Central memory CD4-positive, alpha-beta T cell (primary cell): ENCODE data around the gene LRRTM2.
"Not testable (repeated sequence)": the region's sequence is repeated elsewhere in the genome, so short reads cannot be mapped to it uniquely, and the experiment has no call there.

Experiments used
- DNase-seq: peaks from one replicate; pipeline ENCODE4 v3.0.0; 2022
- total RNA-seq, 3 experiments: gene quantifications; one replicate each; lab custom pipeline; 2026; lab: John Stamatoyannopoulos, UW

Gene LRRTM2, protein sequence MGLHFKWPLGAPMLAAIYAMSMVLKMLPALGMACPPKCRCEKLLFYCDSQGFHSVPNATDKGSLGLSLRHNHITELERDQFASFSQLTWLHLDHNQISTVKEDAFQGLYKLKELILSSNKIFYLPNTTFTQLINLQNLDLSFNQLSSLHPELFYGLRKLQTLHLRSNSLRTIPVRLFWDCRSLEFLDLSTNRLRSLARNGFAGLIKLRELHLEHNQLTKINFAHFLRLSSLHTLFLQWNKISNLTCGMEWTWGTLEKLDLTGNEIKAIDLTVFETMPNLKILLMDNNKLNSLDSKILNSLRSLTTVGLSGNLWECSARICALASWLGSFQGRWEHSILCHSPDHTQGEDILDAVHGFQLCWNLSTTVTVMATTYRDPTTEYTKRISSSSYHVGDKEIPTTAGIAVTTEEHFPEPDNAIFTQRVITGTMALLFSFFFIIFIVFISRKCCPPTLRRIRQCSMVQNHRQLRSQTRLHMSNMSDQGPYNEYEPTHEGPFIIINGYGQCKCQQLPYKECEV
- total RNA-seq, result 0 to 0.58 (median 0.07) reads per million in 3 experiments

DNA sequence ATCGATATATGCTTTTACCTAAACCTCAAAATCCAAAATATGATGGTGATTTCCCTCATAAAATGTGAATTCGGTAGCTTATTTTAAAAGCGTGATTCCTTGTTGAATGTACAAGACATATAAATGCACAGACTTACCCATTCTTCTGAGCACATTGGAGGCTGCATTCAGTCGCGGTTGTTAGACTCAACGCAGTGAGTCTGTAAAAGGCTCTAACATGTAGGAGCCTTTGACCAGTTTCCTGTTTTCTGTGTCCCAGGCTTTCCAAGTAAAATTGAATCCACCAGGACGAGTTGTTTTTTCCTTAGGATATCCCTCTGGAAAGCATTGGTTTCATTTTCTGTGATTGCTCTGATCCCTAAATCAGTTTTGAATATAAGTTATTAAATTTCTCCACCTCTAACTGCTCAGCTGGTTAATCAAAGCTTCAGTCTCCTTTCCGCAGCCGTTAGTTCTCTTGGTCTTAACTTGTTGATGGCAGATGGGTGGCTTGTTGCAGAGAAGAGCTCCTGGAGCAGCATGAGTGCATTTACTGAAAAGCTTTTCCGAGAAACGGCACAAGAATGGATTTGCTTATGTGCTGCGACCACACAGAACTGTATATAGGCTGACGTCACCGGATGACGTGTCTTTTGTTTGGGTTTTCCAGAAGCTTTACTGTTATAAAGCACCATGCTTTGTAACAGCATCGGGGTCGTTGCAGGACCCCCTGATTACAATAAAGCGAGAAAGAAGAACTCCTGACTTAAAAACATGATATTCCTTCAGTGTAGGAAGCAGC lies at the start of gene LRRTM2:
Gene LRRTM2 (minus strand): TSS at position 565 of the 781 bp plus-strand sequence. CDS start 424 bp downstream, at position 141.
- DNase-seq, result no peak

DNA sequence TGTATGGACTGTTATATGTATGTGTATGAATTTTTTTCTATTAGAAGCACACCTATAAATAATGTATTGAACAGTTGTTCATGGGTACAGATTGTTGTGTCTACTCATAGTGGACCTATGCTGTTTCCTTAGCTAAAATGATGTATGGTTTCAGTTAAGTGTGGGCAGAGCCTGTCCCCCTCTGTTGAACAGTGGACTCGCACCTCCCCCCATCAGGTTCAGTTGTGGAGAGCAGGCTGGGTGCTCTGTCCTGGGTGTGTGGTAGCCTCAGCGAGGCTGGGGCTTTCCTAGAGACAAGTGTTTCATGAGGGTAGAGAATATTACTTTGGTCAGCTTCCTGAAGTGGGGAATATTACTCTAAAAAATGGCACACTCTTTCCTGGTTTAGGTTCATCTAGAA lies 47.4 kb upstream of the LRRTM2 start:
- DNase-seq, result no peak

DNA sequence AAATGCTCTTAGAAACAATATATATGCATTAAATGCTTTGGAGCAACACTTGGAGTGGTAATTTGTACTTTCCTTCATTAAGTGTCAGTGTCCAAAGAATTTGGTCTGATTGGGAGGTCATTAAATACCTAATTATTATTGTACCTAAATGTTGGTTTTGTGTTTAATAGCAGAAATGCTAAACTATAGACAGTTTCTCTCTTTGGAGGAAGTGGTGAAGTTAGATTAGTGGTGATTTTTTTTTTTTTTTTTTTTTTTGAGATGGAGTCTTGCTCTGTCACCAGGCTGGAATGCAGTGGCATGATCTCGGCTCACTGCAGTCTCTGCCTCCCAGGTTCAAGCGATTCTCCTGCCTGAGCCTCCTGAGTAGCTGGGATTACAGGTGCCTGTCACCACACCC lies 46.2 kb upstream of the LRRTM2 start:
- DNase-seq, result not testable (repeated sequence)

DNA sequence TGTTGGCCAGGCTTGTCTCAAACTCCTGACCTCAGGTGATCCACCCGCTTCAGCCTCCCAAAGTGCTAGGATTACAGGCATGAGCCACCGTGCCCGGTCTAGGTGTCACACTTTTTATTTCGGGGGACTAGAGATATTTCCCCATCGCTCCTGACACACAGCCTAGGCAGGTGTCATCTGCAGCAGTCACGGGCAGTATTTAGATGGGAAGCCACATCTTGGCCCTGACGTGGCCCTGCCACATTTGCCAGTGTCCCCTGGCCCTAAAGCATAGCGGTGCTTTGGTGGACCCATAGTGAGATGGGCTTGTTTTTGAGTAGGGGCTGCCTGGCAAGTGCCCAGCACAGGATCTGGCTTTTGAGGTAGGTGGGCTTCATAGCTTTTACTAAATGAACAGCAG lies 45.0 kb upstream of the LRRTM2 start:
- no peak for DNase-seq

DNA sequence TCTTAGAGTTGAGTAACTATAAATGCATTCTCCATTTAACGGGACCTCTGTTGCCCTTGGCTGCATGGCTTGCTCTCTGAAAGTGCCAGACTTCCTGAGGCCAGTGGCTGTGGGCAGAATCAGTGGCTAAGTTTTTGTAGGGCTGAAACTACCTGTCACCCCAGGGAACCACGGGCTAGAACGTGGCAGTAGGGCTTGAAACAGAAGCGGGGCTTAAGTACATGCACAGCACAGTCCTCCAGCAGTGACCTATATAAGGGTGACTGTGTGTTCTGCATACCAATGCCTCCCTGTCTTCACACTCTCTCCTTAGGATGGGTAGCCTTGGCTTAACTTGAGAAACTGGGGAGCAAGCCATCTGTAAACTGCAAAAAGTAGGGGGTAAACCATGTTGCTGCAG lies 43.6 kb upstream of the LRRTM2 start:
- DNase-seq, result no peak

DNA sequence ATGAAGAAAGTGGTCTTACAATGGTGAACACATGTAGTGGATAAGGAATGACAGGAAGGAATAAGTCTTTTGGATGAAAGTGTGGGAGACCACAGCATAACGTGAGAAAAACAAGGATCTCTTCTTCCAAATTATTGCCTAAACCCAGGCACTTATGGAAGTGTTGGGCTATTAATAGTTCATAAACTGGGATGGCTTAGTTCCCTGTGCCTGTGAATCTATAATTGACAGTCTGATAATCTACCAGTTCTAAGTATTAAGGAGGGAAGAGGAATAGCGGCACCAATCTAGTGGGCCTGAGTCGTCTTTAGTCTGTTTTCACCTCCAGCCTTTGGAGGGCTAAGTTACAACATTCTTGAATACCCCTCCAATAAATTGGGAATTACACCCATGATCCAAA lies 39.2 kb upstream of the LRRTM2 start:
- DNase-seq, result no peak

DNA sequence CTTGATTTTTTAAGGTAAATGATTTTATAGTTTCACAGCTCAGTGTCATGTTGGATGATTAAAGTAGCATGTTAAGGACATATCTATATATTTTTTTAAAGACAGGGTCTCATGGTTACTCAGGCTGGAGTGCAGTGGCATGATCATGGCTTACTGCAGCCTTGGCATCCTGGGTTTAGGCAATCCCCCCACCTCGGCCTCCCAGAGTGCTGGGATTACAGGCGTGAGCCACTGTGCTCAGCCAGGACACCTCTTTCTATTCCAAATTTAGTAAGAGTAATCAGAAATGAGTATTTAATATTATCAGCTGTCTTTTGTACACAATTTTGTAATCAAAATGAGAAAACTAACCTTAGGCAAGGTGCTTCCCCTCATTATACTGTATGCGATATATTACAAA lies 38.6 kb upstream of the LRRTM2 start:
- no peak for DNase-seq

DNA sequence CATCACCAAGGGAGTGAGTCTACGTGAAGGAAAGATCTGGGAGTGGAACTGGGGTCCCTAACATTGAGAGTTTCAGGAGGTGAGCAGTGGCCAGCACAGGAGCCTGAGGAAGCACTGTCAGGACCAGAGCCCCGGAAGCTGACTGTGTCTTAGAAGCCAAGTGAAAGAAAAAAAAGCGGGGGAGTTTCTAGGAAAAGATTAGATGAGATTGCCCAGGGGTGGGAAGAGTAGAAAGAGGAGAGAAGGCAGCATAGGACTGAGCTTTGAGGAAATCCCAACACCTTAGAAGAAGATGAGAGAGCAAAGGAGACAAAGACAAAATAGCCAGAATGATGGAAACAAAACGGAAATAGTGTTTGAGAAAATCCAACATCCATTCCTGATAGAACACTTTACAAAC lies 37.0 kb upstream of the LRRTM2 start:
- no peak for DNase-seq

DNA sequence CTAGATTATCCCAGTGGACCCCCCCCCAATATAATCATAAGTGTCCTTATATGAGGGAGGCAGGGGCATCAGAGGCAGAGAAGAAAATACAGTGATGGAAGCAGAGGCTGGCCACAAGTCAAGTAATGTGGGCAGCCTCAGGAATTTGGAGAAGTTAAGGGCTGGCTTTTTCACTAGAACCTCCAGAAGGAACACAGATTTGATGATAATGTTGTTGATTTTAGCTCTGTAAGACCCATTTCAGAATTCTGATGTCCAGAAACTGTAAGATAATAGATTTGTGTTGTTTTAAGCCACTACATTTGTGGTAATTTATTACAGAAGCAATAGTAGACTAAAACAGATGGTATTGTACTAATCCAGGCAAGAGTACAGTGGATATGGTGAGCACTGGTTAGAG lies 36.3 kb upstream of the LRRTM2 start:
- no peak for DNase-seq

DNA sequence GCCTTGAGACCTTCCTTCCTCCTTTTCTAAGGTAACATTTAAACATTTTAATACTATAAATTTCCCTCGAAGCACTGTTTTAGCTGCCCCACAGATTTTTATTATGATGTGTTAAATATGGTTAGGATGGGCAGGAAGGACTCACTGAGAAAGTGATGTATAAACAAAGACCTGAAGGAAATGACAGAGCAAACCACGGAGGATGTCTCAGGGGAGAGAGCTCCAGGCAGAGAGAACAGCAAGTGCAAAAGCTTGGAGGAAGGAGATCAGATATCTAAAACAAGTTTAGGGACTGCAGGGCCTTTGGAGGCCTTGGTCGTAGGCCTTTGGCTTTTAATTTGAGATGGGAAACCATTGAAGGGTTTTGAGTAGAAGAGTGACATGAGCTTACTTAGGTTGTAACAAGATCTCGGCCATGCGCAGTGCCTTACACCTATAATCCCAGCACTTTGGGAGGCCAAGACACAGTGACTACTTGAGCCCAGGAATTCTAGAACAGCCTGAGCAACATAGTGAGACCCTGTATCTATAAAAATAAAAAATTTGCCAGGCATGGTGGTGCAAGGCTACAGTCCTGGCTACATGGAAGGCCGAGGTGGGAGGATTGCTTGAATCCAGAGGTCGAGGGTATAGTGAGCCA lies 35.5 kb upstream of the LRRTM2 start:
- DNase-seq, result no peak

DNA sequence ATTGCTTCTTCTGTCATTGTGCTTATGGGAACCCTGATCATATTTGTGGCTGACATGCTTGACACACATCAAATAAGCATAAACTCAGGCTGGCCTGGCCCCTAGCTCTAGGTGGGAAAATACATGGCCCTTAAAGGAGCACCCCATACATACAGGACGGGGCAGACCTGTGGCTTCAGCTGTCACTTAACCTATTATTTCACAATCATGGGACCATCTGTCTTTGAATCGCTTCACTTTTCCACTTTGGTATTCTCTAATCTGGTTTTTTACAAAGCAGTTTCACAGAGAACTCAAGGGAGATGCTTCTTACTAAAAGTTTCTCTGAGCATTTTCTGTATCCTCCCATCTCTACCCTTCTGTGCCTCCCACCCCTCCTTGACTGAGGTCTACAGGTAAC lies 34.6 kb upstream of the LRRTM2 start:
- DNase-seq, result no peak

DNA sequence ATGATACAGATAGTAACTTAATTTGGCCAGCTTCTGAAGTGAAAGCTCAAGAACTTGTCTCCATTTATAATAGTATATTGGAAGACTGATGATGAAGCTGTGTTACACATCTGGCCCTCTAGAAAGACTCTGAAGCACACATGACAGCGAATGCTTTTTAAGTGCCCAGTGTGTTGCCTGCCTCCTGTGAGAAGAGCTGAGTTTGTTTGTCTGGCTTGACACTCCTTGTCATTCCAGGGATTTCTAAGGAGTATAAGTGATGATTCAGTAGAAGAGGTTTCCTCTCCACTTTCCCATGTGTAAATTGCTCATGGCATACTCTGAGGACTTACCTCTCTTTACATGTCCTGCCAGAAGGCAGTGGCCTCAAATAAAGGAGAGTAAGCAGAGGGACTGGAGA lies 30.4 kb upstream of the LRRTM2 start:
- no peak for DNase-seq

DNA sequence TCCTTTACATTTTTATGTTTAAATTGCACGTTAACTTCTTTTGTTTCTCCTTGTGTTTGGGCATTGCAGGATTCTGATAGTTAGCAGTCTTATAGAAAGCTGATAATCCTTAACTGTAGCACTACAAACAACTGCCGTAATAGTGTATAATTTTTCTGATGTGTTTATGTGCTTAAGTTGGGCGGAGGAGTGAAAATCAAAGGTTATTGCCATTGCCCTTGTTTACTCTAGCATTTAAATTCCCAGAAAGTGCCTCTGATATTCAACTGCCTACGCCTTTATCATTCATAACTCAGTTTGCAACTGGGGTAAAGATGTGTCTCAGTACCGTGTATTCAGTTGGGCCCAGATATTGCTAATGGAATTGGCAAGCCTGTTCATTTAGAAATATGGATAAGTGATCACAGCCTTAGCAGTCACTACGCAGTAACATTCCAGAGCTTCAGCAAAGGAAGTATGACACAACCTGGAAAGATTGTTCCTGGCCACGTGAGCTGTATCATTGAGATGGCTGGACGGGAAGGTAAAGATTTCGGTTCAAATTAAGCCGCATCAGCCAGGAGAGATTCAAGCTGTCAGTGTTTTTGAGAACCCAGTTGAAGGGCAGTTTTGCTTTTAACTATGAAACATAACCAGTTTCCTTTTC lies 28.1 kb upstream of the LRRTM2 start:
- DNase-seq, result no peak

DNA sequence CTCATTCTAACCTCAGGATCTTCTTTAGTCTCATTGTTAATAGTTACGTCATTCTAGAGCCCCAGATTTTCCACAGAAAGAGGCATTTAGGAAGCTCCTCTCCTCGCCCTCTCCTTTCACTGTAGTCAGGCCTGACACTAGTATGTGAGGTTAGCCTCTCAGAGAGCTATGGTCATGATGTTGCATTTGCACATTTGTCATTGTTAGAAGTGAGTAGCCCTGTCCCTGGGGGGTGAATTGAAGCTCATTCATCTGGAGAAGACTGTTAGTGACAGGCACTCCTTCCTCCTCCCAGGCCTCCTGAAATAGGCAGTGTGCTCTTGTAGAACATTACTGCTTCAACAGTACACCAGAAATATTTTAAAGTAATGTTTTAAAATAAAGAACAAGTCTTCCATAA lies 26.6 kb upstream of the LRRTM2 start:
- DNase-seq, result no peak

DNA sequence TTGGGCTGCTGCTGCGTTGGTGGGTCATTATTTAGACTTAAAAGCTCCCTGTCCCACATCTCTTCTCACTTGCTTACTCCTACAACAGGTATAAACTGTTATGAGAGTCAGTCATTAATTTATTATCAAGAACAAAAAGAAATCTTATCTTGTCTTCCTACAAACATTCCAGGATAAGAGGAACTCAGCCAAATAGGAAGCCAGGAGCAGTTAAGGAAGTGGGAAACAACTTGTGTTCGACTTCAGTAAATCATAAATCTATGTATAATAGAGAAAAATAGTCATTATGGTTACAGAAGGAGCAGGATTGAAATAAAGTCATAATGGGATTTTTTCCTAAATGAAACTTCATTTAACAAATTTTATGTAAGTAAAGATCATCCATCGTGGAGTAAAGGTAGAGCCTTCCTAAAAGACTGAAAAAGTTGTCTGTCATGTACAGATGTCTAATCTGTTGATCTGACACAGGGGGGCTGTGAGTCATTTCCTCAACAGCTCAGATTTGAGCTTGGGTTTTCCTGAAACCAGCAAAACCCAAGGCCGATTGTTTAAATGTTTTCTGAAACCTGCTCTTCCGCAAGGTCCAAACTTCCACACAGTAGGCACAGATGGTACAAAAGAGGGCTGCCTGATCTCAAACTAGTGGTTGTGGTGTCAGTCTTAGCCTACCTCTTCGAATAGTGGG lies 25.3 kb upstream of the LRRTM2 start:
- DNase-seq, result no peak

DNA sequence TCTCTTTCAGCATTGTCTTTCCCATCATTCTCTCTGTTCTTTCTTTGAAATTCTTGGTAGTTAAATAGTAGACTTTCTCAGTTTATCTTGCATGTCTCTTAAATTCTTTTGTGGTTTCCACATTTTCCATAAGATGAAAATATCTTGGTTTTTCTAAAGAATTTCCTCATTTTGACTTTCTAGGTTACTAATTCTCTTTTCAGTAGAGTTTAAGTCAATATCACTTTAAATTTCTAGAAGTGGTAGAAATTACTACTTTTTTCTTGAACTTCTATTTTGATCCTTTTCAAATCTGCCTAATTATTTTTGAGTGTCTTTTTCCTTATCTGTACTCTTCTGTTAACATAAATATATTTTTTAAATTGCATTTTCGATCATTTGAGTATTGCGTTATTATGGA lies 23.6 kb upstream of the LRRTM2 start:
- no peak for DNase-seq

DNA sequence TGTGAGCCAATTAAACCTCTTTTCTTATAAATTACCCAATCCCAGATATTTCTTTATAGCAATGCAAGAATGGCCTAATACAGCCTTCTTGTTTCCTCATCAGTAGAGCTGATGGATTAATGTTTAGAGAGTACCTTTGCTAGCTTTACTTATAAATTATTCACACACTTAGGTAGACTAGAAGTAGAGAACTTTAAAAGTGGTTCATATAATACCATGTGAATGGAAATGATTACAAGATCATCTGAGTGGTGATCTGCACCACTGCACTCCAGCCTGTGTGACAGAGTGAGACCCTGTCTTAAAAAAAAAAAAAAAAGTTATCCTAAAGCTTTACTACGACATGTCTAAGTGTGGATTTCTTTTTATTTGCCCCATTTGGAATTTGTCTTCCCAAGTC lies 23.2 kb upstream of the LRRTM2 start:
- DNase-seq, result no peak

DNA sequence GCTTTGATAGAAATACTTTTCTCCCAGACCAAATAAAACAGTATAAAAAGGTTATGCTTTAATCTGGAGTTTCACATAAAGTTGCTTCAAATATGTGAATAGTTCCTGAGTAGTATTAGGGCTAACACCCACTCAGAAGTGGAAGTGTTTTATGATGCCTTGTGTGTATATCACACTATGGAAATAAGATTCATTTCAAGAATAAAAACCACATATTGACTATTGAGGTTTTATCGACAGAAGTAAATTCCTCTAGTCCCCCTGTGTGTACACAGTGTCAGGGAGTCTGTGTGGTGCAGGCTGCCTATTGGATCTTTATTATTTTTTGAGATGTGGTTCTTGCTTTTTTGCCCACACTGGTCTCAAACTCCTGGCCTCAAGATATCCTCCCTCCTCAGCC lies 20.8 kb upstream of the LRRTM2 start:
- DNase-seq, result no peak

DNA sequence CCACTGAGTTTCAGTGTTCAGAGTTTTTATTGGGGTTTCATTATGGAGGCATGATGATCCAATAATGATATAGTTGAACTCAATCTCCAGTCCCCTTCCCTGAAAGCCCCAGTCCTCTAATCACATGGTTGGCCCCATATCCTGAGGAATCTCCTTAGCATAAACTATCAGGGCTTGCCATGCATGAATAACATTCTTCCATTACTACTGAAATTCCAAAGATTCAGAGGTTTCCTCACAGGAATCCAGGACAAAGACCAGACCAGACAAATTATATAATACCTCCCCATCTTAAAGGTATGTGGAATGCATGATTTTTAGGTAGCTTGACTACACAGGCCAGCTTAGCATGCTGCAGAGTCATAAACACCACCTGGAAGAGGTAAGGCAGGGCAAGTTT lies 15.5 kb upstream of the LRRTM2 start:
- no peak for DNase-seq

DNA sequence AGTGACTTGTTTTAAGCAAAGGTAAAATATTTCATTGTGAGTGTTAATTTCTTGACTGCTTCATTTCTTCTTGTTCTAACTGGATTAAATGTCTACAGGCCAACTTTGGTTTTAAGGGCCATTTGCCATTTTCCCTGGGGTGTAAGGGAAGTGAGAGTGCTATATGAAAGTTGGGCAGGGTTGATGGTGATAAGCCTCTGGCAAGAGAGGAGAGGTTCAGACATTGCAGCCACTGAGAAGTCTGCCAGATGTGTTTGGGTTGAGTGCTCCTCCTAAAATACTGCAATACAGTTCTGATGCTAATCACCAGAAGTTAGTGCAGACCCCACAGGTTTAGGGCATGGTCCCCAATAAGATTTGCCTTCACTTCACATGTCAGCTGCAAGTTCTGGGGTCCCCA lies 14.9 kb upstream of the LRRTM2 start:
- DNase-seq, result no peak

DNA sequence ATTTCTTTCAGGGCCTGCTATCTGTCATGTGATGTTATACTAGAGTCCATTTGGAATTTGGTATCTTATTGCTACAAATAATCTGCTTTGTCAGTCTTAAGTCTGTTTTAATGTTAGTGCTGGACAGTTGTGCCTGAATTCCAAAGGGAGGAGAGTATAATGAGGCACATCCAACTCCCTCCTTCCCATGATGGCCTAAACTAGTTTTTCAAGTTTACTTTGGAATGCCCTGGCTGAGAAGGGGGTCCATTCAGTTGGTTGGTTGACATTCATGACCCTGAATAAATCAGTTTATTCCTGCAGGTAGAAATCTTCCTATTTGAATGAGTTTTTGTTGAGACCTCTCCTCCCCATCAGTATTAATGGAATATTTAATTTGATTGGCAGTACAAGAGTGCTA lies 9.4 kb upstream of the LRRTM2 start:
- no peak for DNase-seq

DNA sequence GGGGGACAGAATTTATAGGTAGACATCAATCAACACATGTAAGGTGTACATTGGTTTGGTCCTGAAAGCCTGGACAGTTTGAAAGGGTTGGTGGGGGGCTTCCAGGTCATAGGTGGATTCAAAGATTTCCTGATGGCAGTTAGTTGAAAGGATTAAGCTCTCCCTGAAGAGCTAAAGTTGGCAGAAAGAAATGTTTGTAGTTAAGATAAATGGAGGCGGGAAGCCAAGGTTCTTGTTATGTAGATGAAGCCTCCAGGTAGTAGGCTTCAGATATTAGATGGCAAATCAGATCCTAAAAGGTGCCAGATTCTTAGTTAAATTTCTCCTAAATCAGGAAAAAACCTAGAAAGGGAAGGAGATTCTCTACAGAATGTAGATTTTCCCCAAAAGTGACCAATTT lies 9.0 kb upstream of the LRRTM2 start:
- DNase-seq, result no peak
